HUES48 (cell line): ENCODE measurements around the gene GABBR1.

ENCODE experiments used
- H3K27ac ChIP-seq: one replicate; pipeline ENCODE4 v1.7.0; 2013; ENCODE audit warnings: low read depth, low read length, inconsistent platforms
- H3K27me3 ChIP-seq: 2 replicates; pipeline ENCODE4 v1.6.1; 2013; ENCODE audit warnings: mild to moderate bottlenecking, low read length; ENCODE audit not compliant: control insufficient read depth, insufficient read depth
- H3K36me3 ChIP-seq: 2 replicates; pipeline ENCODE4 v1.6.1; 2013; ENCODE audit warnings: low read length; ENCODE audit not compliant: control insufficient read depth, insufficient read depth
- H3K4me1 ChIP-seq: 2 replicates; pipeline ENCODE4 v1.6.1; 2013; ENCODE audit warnings: mild to moderate bottlenecking, low read length; ENCODE audit not compliant: control insufficient read depth, insufficient read depth
- H3K4me3 ChIP-seq: 2 replicates; pipeline ENCODE4 v1.5.1; 2013; ENCODE audit warnings: mild to moderate bottlenecking, low read depth, low read length
- H3K9ac ChIP-seq: 2 replicates; pipeline ENCODE4 v1.6.1; 2013; ENCODE audit warnings: mild to moderate bottlenecking, low read depth, low read length, moderate library complexity
- H3K9me3 ChIP-seq: 2 replicates; pipeline ENCODE4 v1.6.1; 2013; ENCODE audit warnings: low read length; ENCODE audit not compliant: control insufficient read depth, insufficient read depth

GABBR1 gene

GRCh38 chr6:29563435-29563965 is 69.5 kb downstream of the GABBR1 start:
- peaks cover 12% of the 10 kb centered on the region for H3K4me1 ChIP-seq
- H3K27me3 ChIP-seq: peaks cover 19% of the 10 kb centered on the region
- no peak overlapping the region for H3K9ac ChIP-seq
- H3K4me3 ChIP-seq: no peak overlapping the region
- no peaks in the 10 kb centered on the region for H3K9me3 ChIP-seq
- no peak overlapping the region for H3K27ac ChIP-seq
- H3K36me3 ChIP-seq: no peaks in the 10 kb centered on the region

GRCh38 chr6:29561606-29562181 is 71.3 kb downstream of the GABBR1 start:
- no peaks in the 10 kb centered on the region for H3K9me3 ChIP-seq
- peaks cover 27% of the 10 kb centered on the region for H3K4me1 ChIP-seq

GRCh38 chr6:29561091-29561490 is 71.9 kb downstream of the GABBR1 start:
- no peak overlapping the region for H3K27ac ChIP-seq
- peaks cover 27% of the 10 kb centered on the region for H3K4me1 ChIP-seq
- H3K4me3 ChIP-seq: no peak overlapping the region
- no peaks in the 10 kb centered on the region for H3K36me3 ChIP-seq
- peaks cover 33% of the 10 kb centered on the region for H3K27me3 ChIP-seq
- H3K9ac ChIP-seq: no peak overlapping the region
- H3K9me3 ChIP-seq: no peaks in the 10 kb centered on the region

More at GRCh38 chr6:29561606-29562181, 71.3 kb downstream of the GABBR1 start:
- Histone ChIP-seq H3K27ac (no peak overlapping the region), H3K27me3 (peaks cover 27% of the 10 kb centered on the region), H3K9ac (no peak overlapping the region), H3K4me3 (no peak overlapping the region), H3K36me3 (no peaks in the 10 kb centered on the region)

GRCh38 chr6:29559524-29560287 is 73.3 kb downstream of the GABBR1 start, which contains the start of gene UBD:
TSS of gene UBD (minus strand) at chr6:29559732. CDS start at chr6:29559701, 31 bp downstream.
- H3K4me3 ChIP-seq: no peak within 1 kb of the TSS
- peaks cover 47% of the 10 kb centered on the region for H3K27me3 ChIP-seq
- H3K36me3 ChIP-seq: no peaks in the 10 kb centered on the region
- H3K4me1 ChIP-seq: peaks cover 27% of the 10 kb centered on the region
- H3K9ac ChIP-seq: no peak within 1 kb of the TSS
- no peaks in the 10 kb centered on the region for H3K9me3 ChIP-seq
- no peak within 1 kb of the TSS for H3K27ac ChIP-seq

- Histone ChIP-seq H3K4me1 (peaks cover 34% of the 10 kb centered on the region), H3K9me3 (no peaks in the 10 kb centered on the region), H3K36me3 (no peaks in the 10 kb centered on the region), H3K4me3 (no peak overlapping the region), H3K9ac (no peak overlapping the region), H3K27ac (no peak overlapping the region), H3K27me3 (peaks cover 58% of the 10 kb centered on the region)
Observed at GRCh38 chr6:29558439-29559079, 74.4 kb downstream of the GABBR1 start.

GRCh38 chr6:29557320-29557719 is 75.7 kb downstream of the GABBR1 start:
- Histone ChIP-seq H3K9ac (no peak overlapping the region), H3K27ac (peak overlapping the region; percentile 42), H3K4me1 (peaks cover 43% of the 10 kb centered on the region), H3K4me3 (no peak overlapping the region; the same call in 1 of the 2 replicates), H3K9me3 (no peaks in the 10 kb centered on the region), H3K36me3 (no peaks in the 10 kb centered on the region), H3K27me3 (peaks cover 71% of the 10 kb centered on the region)

GRCh38 chr6:29554764-29555163 is 78.2 kb downstream of the GABBR1 start:
- no peak overlapping the region for H3K4me3 ChIP-seq
- H3K36me3 ChIP-seq: no peaks in the 10 kb centered on the region
- H3K9ac ChIP-seq: no peak overlapping the region
- no peaks in the 10 kb centered on the region for H3K9me3 ChIP-seq
- H3K27me3 ChIP-seq: peaks cover 78% of the 10 kb centered on the region
- no peak overlapping the region for H3K27ac ChIP-seq
- H3K4me1 ChIP-seq: peaks cover 40% of the 10 kb centered on the region

GRCh38 chr6:29553268-29554057 is 79.5 kb downstream of the GABBR1 start:
- no peaks in the 10 kb centered on the region for H3K9me3 ChIP-seq
- peak overlapping the region; percentile 57 for H3K4me3 ChIP-seq
- H3K27me3 ChIP-seq: peaks cover 66% of the 10 kb centered on the region
- H3K9ac ChIP-seq: no peak overlapping the region
- H3K27ac ChIP-seq: no peak overlapping the region
- no peaks in the 10 kb centered on the region for H3K36me3 ChIP-seq
- H3K4me1 ChIP-seq: peaks cover 31% of the 10 kb centered on the region

- Histone ChIP-seq H3K36me3 (no peaks in the 10 kb centered on the region), H3K27me3 (peaks cover 63% of the 10 kb centered on the region), H3K9ac (no peak overlapping the region), H3K4me1 (peaks cover 23% of the 10 kb centered on the region), H3K27ac (no peak overlapping the region), H3K9me3 (no peaks in the 10 kb centered on the region), H3K4me3 (peak overlapping the region; percentile 57)
Observed at GRCh38 chr6:29552512-29553051, 80.4 kb downstream of the GABBR1 start.

- Histone ChIP-seq H3K9me3 (no peaks in the 10 kb centered on the region), H3K9ac (no peak overlapping the region), H3K4me1 (peaks cover 2% of the 10 kb centered on the region; the same call in 1 of the 2 replicates), H3K4me3 (no peak overlapping the region), H3K27ac (no peak overlapping the region), H3K27me3 (peaks cover 17% of the 10 kb centered on the region), H3K36me3 (no peaks in the 10 kb centered on the region)
Observed at GRCh38 chr6:29547573-29547972, 85.4 kb downstream of the GABBR1 start.
